ENCODE results near the gene FAM3D.
"Not testable (repeated sequence)": the region's sequence is repeated elsewhere in the genome, so short reads cannot be mapped to it uniquely, and the experiment has no call there.

The FAM3D gene

GRCh38 chr3:58679446-58679845, 12.9 kb upstream of the FAM3D start:
- H3K4me3 ChIP-seq (ENCODE audit: low read depth, low read length): no peak overlapping the region
- no peak for DNase-seq (ENCODE audit: low read depth, low spot score)
- ChIA-PET CTCF (no interaction called here), POLR2A (no interaction called here)
- TF ChIP-seq CTCF (IDR thresholded peaks at IDR 0.05; ENCODE audit: insufficient read depth, low read length, missing control alignments): no peak

DNA sequence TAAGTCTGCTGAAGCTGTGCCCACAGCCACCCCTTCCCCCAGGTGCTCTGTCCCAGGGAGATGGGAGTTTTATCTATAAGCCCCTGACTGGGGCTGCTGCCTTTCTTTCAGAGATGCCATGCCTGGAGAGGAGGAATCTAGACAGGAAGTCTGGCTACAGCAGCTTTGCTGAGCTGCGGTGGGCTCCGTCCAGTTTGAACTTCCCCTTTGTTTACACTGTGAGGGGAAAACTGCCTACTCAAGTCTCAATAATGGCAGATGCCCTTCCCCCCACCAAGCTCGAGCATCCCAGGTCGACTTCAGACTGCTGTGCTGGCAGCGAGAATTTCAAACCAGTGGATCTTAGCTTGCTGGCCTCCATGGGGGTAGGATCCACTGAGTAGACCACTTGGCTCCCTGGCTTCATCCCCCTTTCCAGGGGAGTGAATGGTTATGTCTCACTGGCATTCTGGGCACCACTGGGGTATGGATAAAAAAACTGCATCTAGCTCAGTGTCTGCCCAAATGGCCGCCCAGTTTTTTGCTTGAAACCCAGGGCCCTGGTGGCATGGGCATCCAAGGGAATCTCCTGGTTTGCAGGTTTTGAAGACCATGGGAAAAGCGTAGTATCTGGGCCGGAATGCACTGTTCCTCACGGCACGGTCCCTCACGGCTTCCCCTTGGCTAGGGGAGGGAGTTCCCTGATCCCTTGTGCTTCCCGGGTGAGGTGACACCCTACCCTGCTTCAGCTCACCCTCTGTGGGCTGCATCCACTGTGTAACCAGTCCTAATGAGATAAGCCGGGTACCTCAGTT, 11.8 kb upstream of the FAM3D start:
- CTCF ChIA-PET: interaction anchor here (1.4 kb wide), 1 partner anchor 111 kb away, joined by 5 read pairs; no protein-coding TSS in a partner anchor
- POLR2A ChIA-PET; DNase-seq (ENCODE audit: low read depth, low spot score): not testable (repeated sequence)

GRCh38 chr3:58672880-58673279, 6.3 kb upstream of the FAM3D start:
- CTCF ChIA-PET: interaction anchor here (1.4 kb wide), 1 partner anchor 42 kb away, joined by 3 read pairs; no protein-coding TSS in a partner anchor
- no peak overlapping the region for H3K4me3 ChIP-seq (ENCODE audit: low read depth, low read length)
- POLR2A ChIA-PET: no interaction called here
- TF ChIP-seq CTCF (IDR thresholded peaks at IDR 0.05; ENCODE audit: insufficient read depth, low read length, missing control alignments): no peak
- DNase-seq (ENCODE audit: low read depth, low spot score): no peak

More for the DNA sequence above, 11.8 kb upstream of the FAM3D start:
- not testable (repeated sequence) for H3K4me3 ChIP-seq (ENCODE audit: low read depth, low read length)

DNA sequence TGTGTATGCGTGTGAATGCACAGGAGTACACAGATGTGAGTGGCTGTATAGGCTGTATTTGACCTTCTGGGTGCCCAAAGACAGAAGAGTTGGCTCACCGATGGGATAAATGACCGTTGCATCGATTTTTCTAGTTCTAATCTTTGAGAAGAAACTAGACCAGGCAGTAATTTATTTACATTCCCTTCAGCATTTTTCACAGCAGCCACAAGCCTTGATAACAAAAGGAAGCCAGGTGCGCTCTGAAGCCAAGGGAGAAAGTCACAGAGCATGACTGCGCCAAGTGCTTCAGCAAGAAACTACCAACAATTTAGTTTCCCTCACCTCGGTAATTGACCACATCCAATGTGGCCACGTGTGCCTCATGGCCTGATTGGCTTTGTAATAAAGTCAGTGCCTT, 5.9 kb upstream of the FAM3D start:
- CTCF ChIA-PET: interaction anchor here (1.4 kb wide), 1 partner anchor 42 kb away, joined by 3 read pairs; no protein-coding TSS in a partner anchor
- POLR2A ChIA-PET: no interaction called here
- no peak overlapping the region for H3K4me3 ChIP-seq (ENCODE audit: low read depth, low read length)
- DNase-seq (ENCODE audit: low read depth, low spot score): no peak
- no peak for TF ChIP-seq CTCF (IDR thresholded peaks at IDR 0.05; ENCODE audit: insufficient read depth, low read length, missing control alignments)

DNA sequence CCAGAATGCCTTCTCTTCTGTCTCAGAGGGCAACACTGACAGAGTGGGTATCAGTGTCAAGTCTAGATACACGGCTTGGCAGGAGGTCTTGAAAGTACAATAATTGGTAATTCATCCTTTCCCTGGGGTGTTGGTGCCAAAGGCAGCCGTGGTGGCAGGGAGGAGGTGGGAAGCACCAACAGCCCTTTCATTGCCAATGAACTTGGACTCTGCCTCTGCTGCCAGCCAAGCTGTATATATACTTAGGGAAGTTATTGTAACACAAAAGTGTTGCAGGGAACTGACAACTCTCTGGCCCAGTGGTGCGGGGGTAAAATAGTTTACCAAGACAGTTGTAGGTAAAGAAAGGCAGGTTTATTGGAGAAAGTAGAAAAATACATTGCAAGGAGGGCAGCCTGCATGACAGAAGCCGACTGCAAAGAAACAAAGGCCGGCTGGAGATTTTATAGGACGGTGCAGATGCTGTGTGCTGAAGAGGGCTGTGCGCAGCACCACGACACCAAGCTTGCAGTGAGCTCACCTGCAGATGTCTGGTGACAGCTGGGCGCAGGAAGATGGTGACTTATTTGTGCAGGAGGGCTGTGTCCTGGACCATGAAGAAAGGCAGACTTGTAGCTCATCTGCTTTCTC, 4.0 kb upstream of the FAM3D start:
- ChIA-PET POLR2A (no interaction called here), CTCF (no interaction called here)

GRCh38 chr3:58668247-58668646, 1.7 kb upstream of the FAM3D start:
- no peak overlapping the region for H3K4me3 ChIP-seq (ENCODE audit: low read depth, low read length)
- POLR2A ChIA-PET: no interaction called here
- TF ChIP-seq CTCF (IDR thresholded peaks at IDR 0.05; ENCODE audit: insufficient read depth, low read length, missing control alignments): no peak
- DNase-seq (ENCODE audit: low read depth, low spot score): no peak
- CTCF ChIA-PET: no interaction called here

More for the DNA sequence above, 4.0 kb upstream of the FAM3D start:
- no peak for DNase-seq (ENCODE audit: low read depth, low spot score)
- no peak overlapping the region for H3K4me3 ChIP-seq (ENCODE audit: low read depth, low read length)
- TF ChIP-seq CTCF (IDR thresholded peaks at IDR 0.05; ENCODE audit: insufficient read depth, low read length, missing control alignments): no peak
